WERI-Rb-1 (cell line): ENCODE data around the gene UBASH3B.

Experiments used
- DNase-seq: peaks from one replicate; pipeline ENCODE4 v3.0.0-alpha.2; 2020
- H3K27ac ChIP-seq: fragments of 250-450 bp; sonication (Bioruptor Pico); 2 replicates; pipeline ENCODE4 v1.5.1; 2020; ENCODE audit warnings: mild to moderate bottlenecking, moderate library complexity
- H3K27me3 ChIP-seq: fragments of 250-450 bp; sonication (Bioruptor Pico); 2 replicates; pipeline ENCODE4 v1.5.1; 2021; ENCODE audit warnings: mild to moderate bottlenecking, low read depth, moderate library complexity; ENCODE audit not compliant: insufficient read depth, severe bottlenecking
- H3K36me3 ChIP-seq: fragments of 250-450 bp; sonication (Bioruptor Pico); 2 replicates; pipeline ENCODE4 v1.5.1; 2020; ENCODE audit warnings: mild to moderate bottlenecking, moderate library complexity
- H3K4me3 ChIP-seq: 2 replicates; pipeline ENCODE4 v1.5.1; 2011; ENCODE audit warnings: low read depth, mild to moderate bottlenecking, control low read depth, low read length
- H3K9me3 ChIP-seq: fragments of 250-450 bp; sonication (Bioruptor Pico); 2 replicates; pipeline ENCODE4 v1.5.1; 2021; ENCODE audit warnings: mild to moderate bottlenecking, moderate library complexity; ENCODE audit not compliant: severe bottlenecking
- TF ChIP-seq, protein P1 (sequence below): IDR thresholded peaks from 2 replicates; pipeline ENCODE4 v1.5.1; 2011; ENCODE audit warnings: low read depth, mild to moderate bottlenecking, control low read depth, inconsistent platforms, low read length

Gene UBASH3B

DNA sequence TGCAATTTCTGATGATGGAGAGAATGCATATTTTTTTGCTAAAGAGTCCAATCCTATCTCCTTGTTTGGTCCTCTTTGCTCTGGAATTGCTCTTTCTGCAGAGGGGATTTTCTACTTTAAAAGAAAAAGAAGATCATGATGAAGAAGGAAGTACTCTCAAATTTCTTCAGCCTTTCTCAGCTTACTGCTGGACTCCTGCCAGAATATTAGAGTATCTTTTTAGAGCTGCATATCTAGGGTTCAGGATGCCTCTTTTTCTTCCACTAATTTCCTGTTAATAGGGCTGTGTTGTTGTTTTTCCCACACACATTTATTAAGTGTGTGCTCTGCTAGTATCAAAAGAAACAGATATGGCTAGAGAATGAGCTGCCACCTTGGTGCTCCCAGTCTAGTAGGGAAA is 18.2 kb downstream of the UBASH3B start:
- Histone ChIP-seq H3K27me3 (peaks cover 89% of the 10 kb centered on the region), H3K9me3 (peaks cover 7% of the 10 kb centered on the region), H3K27ac (no peak overlapping the region), H3K36me3 (no peaks in the 10 kb centered on the region), H3K4me3 (no peak overlapping the region)
- no peak for DNase-seq
- TF ChIP-seq, protein P1, sequence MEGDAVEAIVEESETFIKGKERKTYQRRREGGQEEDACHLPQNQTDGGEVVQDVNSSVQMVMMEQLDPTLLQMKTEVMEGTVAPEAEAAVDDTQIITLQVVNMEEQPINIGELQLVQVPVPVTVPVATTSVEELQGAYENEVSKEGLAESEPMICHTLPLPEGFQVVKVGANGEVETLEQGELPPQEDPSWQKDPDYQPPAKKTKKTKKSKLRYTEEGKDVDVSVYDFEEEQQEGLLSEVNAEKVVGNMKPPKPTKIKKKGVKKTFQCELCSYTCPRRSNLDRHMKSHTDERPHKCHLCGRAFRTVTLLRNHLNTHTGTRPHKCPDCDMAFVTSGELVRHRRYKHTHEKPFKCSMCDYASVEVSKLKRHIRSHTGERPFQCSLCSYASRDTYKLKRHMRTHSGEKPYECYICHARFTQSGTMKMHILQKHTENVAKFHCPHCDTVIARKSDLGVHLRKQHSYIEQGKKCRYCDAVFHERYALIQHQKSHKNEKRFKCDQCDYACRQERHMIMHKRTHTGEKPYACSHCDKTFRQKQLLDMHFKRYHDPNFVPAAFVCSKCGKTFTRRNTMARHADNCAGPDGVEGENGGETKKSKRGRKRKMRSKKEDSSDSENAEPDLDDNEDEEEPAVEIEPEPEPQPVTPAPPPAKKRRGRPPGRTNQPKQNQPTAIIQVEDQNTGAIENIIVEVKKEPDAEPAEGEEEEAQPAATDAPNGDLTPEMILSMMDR: no peak

DNA sequence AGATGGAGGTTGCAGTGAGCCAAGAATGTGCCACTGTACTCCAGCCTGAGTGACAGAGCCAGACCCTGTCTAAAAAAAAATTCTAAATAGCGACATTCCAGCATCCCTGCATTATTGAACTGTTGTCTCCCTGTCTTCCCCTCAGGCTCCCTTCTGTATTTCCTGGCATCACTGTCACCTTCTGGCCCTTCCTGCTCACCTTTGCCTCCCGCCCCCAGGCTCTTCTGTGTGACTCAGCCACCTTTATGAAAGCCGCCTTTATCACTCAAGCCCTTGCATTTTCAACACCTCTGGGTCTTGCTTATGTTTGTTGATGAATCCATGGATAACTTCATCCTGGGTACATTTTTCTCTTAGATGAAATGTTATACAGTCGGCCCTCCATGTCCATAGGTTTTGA is 21.1 kb downstream of the UBASH3B start:
- DNase-seq: no peak
- Histone ChIP-seq H3K9me3 (no peaks in the 10 kb centered on the region), H3K27me3 (peaks cover 88% of the 10 kb centered on the region), H3K4me3 (no peak overlapping the region), H3K27ac (no peak overlapping the region), H3K36me3 (no peaks in the 10 kb centered on the region)
- TF ChIP-seq, protein P1: no peak

DNA sequence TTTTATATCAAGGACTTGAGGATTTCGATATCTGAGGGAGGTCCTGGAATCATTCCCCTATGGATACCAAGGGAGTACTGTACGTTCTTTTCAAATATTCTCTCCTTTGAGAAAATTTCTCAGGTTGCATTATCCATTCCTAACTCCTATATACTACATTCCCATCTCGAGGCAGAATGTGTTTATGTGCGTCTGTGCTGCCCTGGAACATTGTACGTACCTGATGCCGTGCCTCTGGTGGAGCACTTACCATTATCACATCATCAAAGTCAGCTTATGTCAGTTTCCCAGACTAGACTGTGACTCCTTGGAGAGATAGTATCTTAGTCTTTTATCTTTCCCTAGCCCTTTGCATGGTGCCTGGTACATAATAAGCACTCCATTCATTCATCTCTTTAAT is 21.7 kb downstream of the UBASH3B start:
- no peak overlapping the region for H3K4me3 ChIP-seq
- no peak overlapping the region for H3K27ac ChIP-seq
- peaks cover 90% of the 10 kb centered on the region for H3K27me3 ChIP-seq
- no peak for DNase-seq
- TF ChIP-seq, protein P1: no peak
- no peaks in the 10 kb centered on the region for H3K36me3 ChIP-seq
- H3K9me3 ChIP-seq: no peaks in the 10 kb centered on the region

DNA sequence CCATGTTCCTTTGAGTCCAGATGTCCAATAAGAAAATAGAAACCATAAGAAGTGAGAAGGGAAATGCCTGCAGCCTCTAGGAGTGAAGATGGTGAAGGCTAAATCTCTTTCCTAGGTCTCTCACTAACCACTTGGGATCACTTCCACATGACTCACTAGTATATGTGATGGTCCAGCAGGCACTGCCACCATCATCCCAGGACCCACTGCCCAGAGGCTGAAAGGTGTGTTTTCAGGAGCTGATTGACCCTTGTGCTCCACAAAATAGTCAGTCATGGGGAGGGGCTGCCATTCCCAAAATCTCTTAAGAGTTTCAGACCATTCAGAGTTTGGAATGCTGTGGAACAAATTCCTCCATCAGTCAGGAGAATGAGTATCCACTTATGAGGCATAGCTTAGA is 22.9 kb downstream of the UBASH3B start:
- H3K9me3 ChIP-seq: no peaks in the 10 kb centered on the region
- TF ChIP-seq, protein P1: no peak
- DNase-seq: no peak
- H3K27ac ChIP-seq: no peak overlapping the region
- no peak overlapping the region for H3K4me3 ChIP-seq
- peaks cover 82% of the 10 kb centered on the region for H3K27me3 ChIP-seq
- H3K36me3 ChIP-seq: no peaks in the 10 kb centered on the region

DNA sequence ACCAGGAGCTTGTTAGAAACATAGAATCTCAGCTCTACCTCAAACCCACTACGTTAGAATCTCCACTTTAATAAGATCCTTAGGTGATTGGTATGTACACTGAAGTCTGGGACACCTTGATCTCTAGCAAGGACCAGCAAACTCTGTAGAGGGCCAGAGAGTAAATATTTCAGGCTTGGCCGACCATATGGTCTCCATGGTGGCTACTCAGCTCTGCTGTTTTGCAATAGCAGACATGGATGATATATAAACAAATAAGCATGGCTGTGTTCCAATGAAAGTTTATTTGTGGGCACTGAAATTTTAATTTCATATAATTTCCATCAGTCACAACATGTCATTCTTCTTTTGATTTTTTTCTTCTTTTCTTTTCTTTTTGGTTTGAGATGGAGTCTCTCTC is 23.9 kb downstream of the UBASH3B start:
- peaks cover 82% of the 10 kb centered on the region for H3K27me3 ChIP-seq
- H3K4me3 ChIP-seq: no peak overlapping the region
- TF ChIP-seq, protein P1: no peak
- H3K9me3 ChIP-seq: no peaks in the 10 kb centered on the region
- DNase-seq: no peak
- no peak overlapping the region for H3K27ac ChIP-seq
- H3K36me3 ChIP-seq: no peaks in the 10 kb centered on the region

DNA sequence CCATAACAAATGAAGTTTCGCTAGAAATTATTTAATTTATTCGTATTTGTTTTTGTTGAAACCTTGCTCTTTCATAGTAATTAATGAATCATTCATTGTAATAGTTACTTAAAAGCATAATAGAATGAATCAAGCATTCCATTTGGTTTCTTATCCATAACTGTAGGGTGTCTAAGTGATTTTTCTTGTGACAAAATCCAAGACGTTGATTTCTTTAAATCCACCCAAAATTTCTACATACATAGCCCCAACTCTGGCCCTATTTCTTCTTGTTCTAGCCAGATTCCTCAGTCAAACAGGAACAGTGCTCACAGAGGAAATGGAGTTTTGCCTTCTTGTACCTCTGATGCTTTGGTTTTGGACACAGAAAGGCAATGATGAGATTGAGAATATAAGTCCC is 25.5 kb downstream of the UBASH3B start:
- no peak for DNase-seq
- Histone ChIP-seq H3K4me3 (no peak overlapping the region), H3K9me3 (no peaks in the 10 kb centered on the region), H3K27ac (no peak overlapping the region), H3K36me3 (no peaks in the 10 kb centered on the region), H3K27me3 (peaks cover 83% of the 10 kb centered on the region)
- TF ChIP-seq, protein P1: no peak
